COLO668 (cell line): Measurements from ENCODE around the gene ANKDD1B.
A peak's percentile ranks its signal among the peaks of the same experiment; 100 is the strongest.
"Not testable (repeated sequence)": the region's sequence is repeated elsewhere in the genome, so short reads cannot be mapped to it uniquely, and the experiment has no call there.

Source experiments
- DNase-seq: peaks from one replicate; lab custom pipeline; 2025; ENCODE audit not compliant: unreplicated experiment; lab: John Stamatoyannopoulos, UW

ANKDD1B gene

GRCh38 chr5:75611311-75612225 lies at the start of gene ANKDD1B:
Gene ANKDD1B, plus strand, starts transcription at chr5:75611453. Its CDS starts 182 bp downstream, at chr5:75611635.
- peak; percentile 8 for DNase-seq

- not testable (repeated sequence) for DNase-seq
These were observed 45.1 kb upstream of the ANKDD1B start for GRCh38 chr5:75565991-75566709.

GRCh38 chr5:75566710-75567309 lies 44.4 kb upstream of the ANKDD1B start:
- DNase-seq = no peak

GRCh38 chr5:75567710-75568109 lies 43.5 kb upstream of the ANKDD1B start:
- no peak for DNase-seq

- no peak for DNase-seq
These were observed 43.1 kb upstream of the ANKDD1B start for GRCh38 chr5:75568202-75568601.

- no peak for DNase-seq
These were observed 39.7 kb upstream of the ANKDD1B start for GRCh38 chr5:75571547-75571946.

- DNase-seq = no peak
These were observed 36.5 kb upstream of the ANKDD1B start for GRCh38 chr5:75574791-75575190.

GRCh38 chr5:75578280-75578679 lies 33.0 kb upstream of the ANKDD1B start:
- not testable (repeated sequence) for DNase-seq

- no peak for DNase-seq
These were observed 26.6 kb upstream of the ANKDD1B start for GRCh38 chr5:75584641-75585040.

GRCh38 chr5:75588666-75589065 lies 22.6 kb upstream of the ANKDD1B start:
- DNase-seq = no peak

GRCh38 chr5:75600535-75600934 lies 10.7 kb upstream of the ANKDD1B start:
- DNase-seq = no peak

- DNase-seq = no peak
These were observed 9.7 kb upstream of the ANKDD1B start for GRCh38 chr5:75601567-75601966.

GRCh38 chr5:75601996-75602395 lies 9.3 kb upstream of the ANKDD1B start:
- DNase-seq = no peak

- DNase-seq = no peak
These were observed 7.9 kb upstream of the ANKDD1B start for GRCh38 chr5:75603371-75603770.

- no peak for DNase-seq
These were observed 7.4 kb upstream of the ANKDD1B start for GRCh38 chr5:75603821-75604220.

GRCh38 chr5:75607341-75607740 lies 3.9 kb upstream of the ANKDD1B start:
- not testable (repeated sequence) for DNase-seq

GRCh38 chr5:75608870-75609269 lies 2.4 kb upstream of the ANKDD1B start:
- no peak for DNase-seq

GRCh38 chr5:75610201-75610600 lies 1.1 kb upstream of the ANKDD1B start:
- no peak for DNase-seq

GRCh38 chr5:75610859-75611310 lies 368 bp upstream of the ANKDD1B start:
- peak; percentile 12 for DNase-seq

- DNase-seq = no peak
These were observed 945 bp downstream of the ANKDD1B start for GRCh38 chr5:75612226-75612569.

GRCh38 chr5:75612901-75613300 lies 1.6 kb downstream of the ANKDD1B start:
- no peak for DNase-seq

- no peak for DNase-seq
These were observed 2.9 kb downstream of the ANKDD1B start for GRCh38 chr5:75614176-75614575.
